ENCODE data around the gene AOC2.

- no peak for TF ChIP-seq POLR2A (IDR thresholded peaks at IDR 0.05; ENCODE audit: low read depth, low read length)
- TF ChIP-seq POLR2AphosphoS5 (IDR thresholded peaks at IDR 0.05; ENCODE audit: low read depth, low read length): no peak
- TF ChIP-seq TAF1 (IDR thresholded peaks at IDR 0.05; ENCODE audit: borderline replicate concordance, low read depth, low read length): no peak
Measured at GRCh38 chr17:42833767-42834422, 10.5 kb upstream of the AOC2 start.
